Sigmoid colon (tissue), 4 donors: ENCODE results near the gene PCYT2.
A peak's percentile ranks its signal among the peaks of the same experiment; 100 is the strongest.

Experiments
- EP300 ChIP-seq, 4 donors: sonication (generic); formaldehyde crosslinking; IDR thresholded peaks; one replicate each; pipeline ENCODE4 v1.6.1; 2017; ENCODE audit warnings: antibody characterized with exemption in 4 of 4
- POLR2AphosphoS5 ChIP-seq, 4 donors: sonication (generic); formaldehyde crosslinking; IDR thresholded peaks; one replicate each; pipeline ENCODE4 v1.6.1; 2017; ENCODE audit warnings: antibody characterized with exemption in 4 of 4
- TF ChIP-seq, protein P1 (sequence below), 4 experiments: fragments of 450-650 bp in 3 of 4; fragments of 200-600 bp in 1 of 4; IDR thresholded peaks; one replicate each; pipeline ENCODE4 v1.5.1; 2016 to 2019; ENCODE audit warnings: antibody characterized with exemption in 4 of 4, mild to moderate bottlenecking in 3 of 4, moderate library complexity in 2 of 4

DNA sequence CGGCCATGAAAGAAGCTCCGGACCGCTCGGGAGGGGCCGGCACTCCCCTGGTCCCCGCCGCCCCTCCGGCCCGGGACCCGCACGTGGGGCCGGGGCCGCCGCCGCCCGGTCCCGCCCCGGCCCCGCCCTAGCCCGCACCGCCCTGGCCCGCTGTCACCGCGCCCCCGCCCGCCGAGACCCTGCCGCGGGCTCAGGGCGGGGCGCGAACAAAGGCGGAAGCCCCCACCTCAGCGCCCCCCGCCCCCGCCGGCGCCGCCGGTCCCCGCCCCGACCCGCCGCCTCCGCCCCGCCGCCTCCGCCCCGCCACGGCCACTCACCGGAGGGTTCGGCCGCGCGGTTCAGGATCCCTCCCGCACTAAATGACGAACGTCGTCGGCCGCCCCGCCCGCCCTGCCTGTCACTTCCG, 40.2 kb downstream of the PCYT2 start, which contains the start of gene ARHGDIA:
- TF ChIP-seq, protein P1, sequence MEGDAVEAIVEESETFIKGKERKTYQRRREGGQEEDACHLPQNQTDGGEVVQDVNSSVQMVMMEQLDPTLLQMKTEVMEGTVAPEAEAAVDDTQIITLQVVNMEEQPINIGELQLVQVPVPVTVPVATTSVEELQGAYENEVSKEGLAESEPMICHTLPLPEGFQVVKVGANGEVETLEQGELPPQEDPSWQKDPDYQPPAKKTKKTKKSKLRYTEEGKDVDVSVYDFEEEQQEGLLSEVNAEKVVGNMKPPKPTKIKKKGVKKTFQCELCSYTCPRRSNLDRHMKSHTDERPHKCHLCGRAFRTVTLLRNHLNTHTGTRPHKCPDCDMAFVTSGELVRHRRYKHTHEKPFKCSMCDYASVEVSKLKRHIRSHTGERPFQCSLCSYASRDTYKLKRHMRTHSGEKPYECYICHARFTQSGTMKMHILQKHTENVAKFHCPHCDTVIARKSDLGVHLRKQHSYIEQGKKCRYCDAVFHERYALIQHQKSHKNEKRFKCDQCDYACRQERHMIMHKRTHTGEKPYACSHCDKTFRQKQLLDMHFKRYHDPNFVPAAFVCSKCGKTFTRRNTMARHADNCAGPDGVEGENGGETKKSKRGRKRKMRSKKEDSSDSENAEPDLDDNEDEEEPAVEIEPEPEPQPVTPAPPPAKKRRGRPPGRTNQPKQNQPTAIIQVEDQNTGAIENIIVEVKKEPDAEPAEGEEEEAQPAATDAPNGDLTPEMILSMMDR (IDR thresholded peaks at IDR 0.05) = no peak
- TF ChIP-seq EP300 (IDR thresholded peaks at IDR 0.05) (no peak), POLR2AphosphoS5 (IDR thresholded peaks at IDR 0.05) (peak in 3 of 4 donors; percentile 99)
